Activated CD4-positive, alpha-beta T cell treated with anti-CD3 and anti-CD28 coated beads, Interleukin-2, amount 10 ng/mL, durations not matched to agents 24 days and 14 days (primary cell): ENCODE results near the gene PPY. TPM values are rescaled to one million over a fixed set of nuclear protein-coding genes. Genes with fewer than 3 reads are reported as not detected.
"Not testable (repeated sequence)": the region's sequence is repeated elsewhere in the genome, so short reads cannot be mapped to it uniquely, and the experiment has no call there.

Source experiments
- DNase-seq: peaks from one replicate; pipeline ENCODE4 v3.0.0; 2022
- H3K27ac Mint-ChIP-seq: one replicate; pipeline ENCODE4 v1.8.0; 2022; ENCODE audit warnings: mild to moderate bottlenecking, mixed read lengths
- H3K27me3 Mint-ChIP-seq: one replicate; pipeline ENCODE4 v1.8.0; 2022; ENCODE audit warnings: mixed read lengths
- H3K36me3 Mint-ChIP-seq: one replicate; pipeline ENCODE4 v1.8.0; 2022; ENCODE audit warnings: low read depth, mild to moderate bottlenecking, mixed read lengths
- H3K4me1 Mint-ChIP-seq: one replicate; pipeline ENCODE4 v1.8.0; 2021; ENCODE audit warnings: mixed read lengths
- H3K4me3 Mint-ChIP-seq: one replicate; pipeline ENCODE4 v1.8.0; 2022; ENCODE audit warnings: mild to moderate bottlenecking, moderate library complexity, mixed read lengths
- H3K9me3 Mint-ChIP-seq: one replicate; pipeline ENCODE4 v1.8.0; 2021; ENCODE audit warnings: mixed read lengths
- intact Hi-C: fragments of 100-400 bp; cut with micrococcal nuclease; formaldehyde crosslinking; loops from one replicate; pipeline ENCODE4 v1.15.1; 2023
- total RNA-seq: library from RNA; stranded (reverse); gene quantifications from 2 replicates; pipeline ENCODE4 v1.2.3, GENCODE V29; 2022

The PPY gene
- total RNA-seq, 1 donor from 2014 or later = not detected

GRCh38 chr17:43975898-43976297 lies 33.6 kb upstream of the PPY start:
- no peaks in the 10 kb centered on the region for H3K4me1 Mint-ChIP-seq
- peaks cover 22% of the 10 kb centered on the region for H3K27me3 Mint-ChIP-seq
- DNase-seq = no peak
- H3K36me3 Mint-ChIP-seq = no peaks in the 10 kb centered on the region
- H3K9me3 Mint-ChIP-seq = no peaks in the 10 kb centered on the region
- intact Hi-C loops = no loop called here
- H3K4me3 Mint-ChIP-seq = no peak overlapping the region
- no peak overlapping the region for H3K27ac Mint-ChIP-seq

- intact Hi-C loops = no loop called here
- H3K27ac Mint-ChIP-seq = no peak overlapping the region
- no peak for DNase-seq
- no peaks in the 10 kb centered on the region for H3K36me3 Mint-ChIP-seq
- no peaks in the 10 kb centered on the region for H3K4me1 Mint-ChIP-seq
- peaks cover 18% of the 10 kb centered on the region for H3K27me3 Mint-ChIP-seq
- no peak overlapping the region for H3K4me3 Mint-ChIP-seq
- no peaks in the 10 kb centered on the region for H3K9me3 Mint-ChIP-seq
These were observed 32.3 kb upstream of the PPY start for GRCh38 chr17:43974382-43975266.

- H3K27me3 Mint-ChIP-seq, H3K36me3 Mint-ChIP-seq, H3K4me3 Mint-ChIP-seq, intact Hi-C loops, DNase-seq, H3K9me3 Mint-ChIP-seq, H3K27ac Mint-ChIP-seq, H3K4me1 Mint-ChIP-seq: not testable (repeated sequence)
These were observed 30.4 kb upstream of the PPY start for GRCh38 chr17:43972444-43973212.

GRCh38 chr17:43971436-43971835 lies 29.2 kb upstream of the PPY start:
- H3K36me3 Mint-ChIP-seq, H3K27ac Mint-ChIP-seq, intact Hi-C loops, DNase-seq, H3K4me3 Mint-ChIP-seq, H3K4me1 Mint-ChIP-seq, H3K9me3 Mint-ChIP-seq: not testable (repeated sequence)
- H3K27me3 Mint-ChIP-seq = peaks cover 13% of the 10 kb centered on the region

GRCh38 chr17:43970366-43970765 lies 28.1 kb upstream of the PPY start:
- Mint-ChIP-seq H3K36me3 (no peaks in the 10 kb centered on the region), H3K4me1 (no peaks in the 10 kb centered on the region), H3K27me3 (peaks cover 14% of the 10 kb centered on the region), H3K9me3 (no peaks in the 10 kb centered on the region), H3K27ac (no peak overlapping the region), H3K4me3 (no peak overlapping the region)
- intact Hi-C loops = no loop called here
- no peak for DNase-seq

- intact Hi-C loops = no loop called here
- H3K27me3 Mint-ChIP-seq = peaks cover 16% of the 10 kb centered on the region
- no peak overlapping the region for H3K4me3 Mint-ChIP-seq
- H3K36me3 Mint-ChIP-seq = no peaks in the 10 kb centered on the region
- DNase-seq = no peak
- no peak overlapping the region for H3K27ac Mint-ChIP-seq
- H3K4me1 Mint-ChIP-seq = no peaks in the 10 kb centered on the region
- no peaks in the 10 kb centered on the region for H3K9me3 Mint-ChIP-seq
These were observed 25.1 kb upstream of the PPY start for GRCh38 chr17:43967251-43967875.

- H3K27ac Mint-ChIP-seq = no peak overlapping the region
- no peaks in the 10 kb centered on the region for H3K36me3 Mint-ChIP-seq
- peaks cover 16% of the 10 kb centered on the region for H3K27me3 Mint-ChIP-seq
- H3K4me1 Mint-ChIP-seq = no peaks in the 10 kb centered on the region
- DNase-seq = no peak
- no peak overlapping the region for H3K4me3 Mint-ChIP-seq
- no peaks in the 10 kb centered on the region for H3K9me3 Mint-ChIP-seq
- intact Hi-C loops = no loop called here
These were observed 24.0 kb upstream of the PPY start for GRCh38 chr17:43966276-43966675.

- Mint-ChIP-seq H3K36me3 (no peaks in the 10 kb centered on the region), H3K27me3 (peaks cover 15% of the 10 kb centered on the region), H3K4me1 (no peaks in the 10 kb centered on the region), H3K9me3 (no peaks in the 10 kb centered on the region), H3K4me3 (no peak overlapping the region), H3K27ac (no peak overlapping the region)
- no peak for DNase-seq
- intact Hi-C loops = no loop called here
These were observed 20.2 kb upstream of the PPY start for GRCh38 chr17:43962479-43962878.

- Mint-ChIP-seq H3K36me3 (no peaks in the 10 kb centered on the region), H3K27me3 (peaks cover 14% of the 10 kb centered on the region), H3K4me1 (no peaks in the 10 kb centered on the region), H3K27ac (no peak overlapping the region), H3K4me3 (no peak overlapping the region), H3K9me3 (no peaks in the 10 kb centered on the region)
- DNase-seq = no peak
- intact Hi-C loops = no loop called here
These were observed 19.7 kb upstream of the PPY start for GRCh38 chr17:43961954-43962353.

GRCh38 chr17:43961292-43961691 lies 19.0 kb upstream of the PPY start:
- H3K4me3 Mint-ChIP-seq, H3K9me3 Mint-ChIP-seq, H3K36me3 Mint-ChIP-seq, DNase-seq, H3K4me1 Mint-ChIP-seq, intact Hi-C loops, H3K27ac Mint-ChIP-seq: not testable (repeated sequence)
- peaks cover 12% of the 10 kb centered on the region for H3K27me3 Mint-ChIP-seq

- Mint-ChIP-seq H3K36me3 (no peaks in the 10 kb centered on the region), H3K27ac (no peak overlapping the region), H3K27me3 (peaks cover 19% of the 10 kb centered on the region), H3K9me3 (no peaks in the 10 kb centered on the region), H3K4me1 (no peaks in the 10 kb centered on the region), H3K4me3 (no peak overlapping the region)
- intact Hi-C loops = no loop called here
- no peak for DNase-seq
These were observed 16.6 kb upstream of the PPY start for GRCh38 chr17:43958748-43959352.

- peaks cover 27% of the 10 kb centered on the region for H3K27me3 Mint-ChIP-seq
- intact Hi-C loops = no loop called here
These were observed 13.9 kb upstream of the PPY start for GRCh38 chr17:43956222-43956621.

GRCh38 chr17:43953746-43954145 lies 11.5 kb upstream of the PPY start, which contains the start of gene PYY:
Gene PYY (minus strand): TSS chr17:43953940. CDS start chr17:43953483, 457 bp downstream.
- peak within 1 kb of the TSS; percentile 14 for H3K4me3 Mint-ChIP-seq
- intact Hi-C loops = no loop called here
- no peak within 1 kb of the TSS for H3K27ac Mint-ChIP-seq
- no peaks in the 10 kb centered on the region for H3K9me3 Mint-ChIP-seq
- H3K27me3 Mint-ChIP-seq = peaks cover 48% of the 10 kb centered on the region
- DNase-seq = no peak
- H3K4me1 Mint-ChIP-seq = peaks cover 2% of the 10 kb centered on the region
- no peaks in the 10 kb centered on the region for H3K36me3 Mint-ChIP-seq

More at GRCh38 chr17:43956222-43956621, 13.9 kb upstream of the PPY start:
- no peaks in the 10 kb centered on the region for H3K36me3 Mint-ChIP-seq
- DNase-seq = no peak
- H3K9me3 Mint-ChIP-seq = no peaks in the 10 kb centered on the region
- H3K4me1 Mint-ChIP-seq = peaks cover 2% of the 10 kb centered on the region
- no peak overlapping the region for H3K27ac Mint-ChIP-seq
- no peak overlapping the region for H3K4me3 Mint-ChIP-seq
